Fibroblast of lung (primary cell): ENCODE data around the gene RNPEP.

Experiments used
- EZH2 ChIP-seq: IDR thresholded peaks from 2 replicates; pipeline ENCODE4 v1.5.1; 2012; ENCODE audit warnings: low read length, control low read depth, mild to moderate bottlenecking; ENCODE audit errors: missing control alignments
- TF ChIP-seq, protein P1 (sequence below), 2 donors: IDR thresholded peaks in 1 of 2; conservative IDR thresholded peaks in 1 of 2; 1 replicate in 1 of 2; 2 replicates in 1 of 2; pipeline ENCODE4 v1.5.1; 2011 to 2012; ENCODE audit warnings: low read length in 2 of 2, control low read depth in 1 of 2, inconsistent platforms in 1 of 2, low read depth in 1 of 2, mild to moderate bottlenecking in 1 of 2

DNA sequence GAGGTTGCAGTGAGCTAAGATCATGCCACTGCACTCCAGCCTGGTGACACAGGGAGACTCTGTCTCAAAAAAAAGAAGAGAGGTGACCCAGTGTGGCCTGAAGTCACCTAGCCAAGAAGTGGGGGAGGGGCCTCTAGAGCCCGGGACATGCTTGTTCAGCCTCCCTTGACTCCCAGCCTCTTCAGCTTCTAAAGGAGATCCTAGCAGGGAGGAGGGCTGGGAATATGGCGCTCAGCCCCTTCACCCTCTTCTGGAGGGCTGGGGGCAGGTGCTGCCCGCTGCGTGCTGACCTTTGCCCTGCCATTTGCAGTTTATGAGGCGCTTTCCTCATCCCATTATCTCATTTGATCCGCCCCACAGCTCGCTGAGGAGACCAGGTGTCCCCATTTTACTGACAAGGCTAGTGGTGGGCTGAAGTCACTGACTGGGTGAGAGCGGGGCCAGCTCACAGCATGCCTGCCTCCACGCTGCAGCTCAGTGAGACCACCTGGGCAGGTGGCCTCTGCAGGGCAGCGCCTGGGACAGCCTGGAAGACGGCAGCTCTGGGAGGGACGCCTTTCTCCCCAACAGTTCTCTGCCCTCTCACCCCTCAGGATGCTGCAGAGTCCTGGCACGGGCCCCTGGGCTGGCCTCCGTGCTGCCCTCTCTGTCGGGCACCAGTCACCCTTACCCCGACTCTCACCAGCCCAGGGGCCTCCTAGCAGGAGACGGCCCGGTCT lies 35.5 kb downstream of the RNPEP start:
- TF ChIP-seq, protein P1, sequence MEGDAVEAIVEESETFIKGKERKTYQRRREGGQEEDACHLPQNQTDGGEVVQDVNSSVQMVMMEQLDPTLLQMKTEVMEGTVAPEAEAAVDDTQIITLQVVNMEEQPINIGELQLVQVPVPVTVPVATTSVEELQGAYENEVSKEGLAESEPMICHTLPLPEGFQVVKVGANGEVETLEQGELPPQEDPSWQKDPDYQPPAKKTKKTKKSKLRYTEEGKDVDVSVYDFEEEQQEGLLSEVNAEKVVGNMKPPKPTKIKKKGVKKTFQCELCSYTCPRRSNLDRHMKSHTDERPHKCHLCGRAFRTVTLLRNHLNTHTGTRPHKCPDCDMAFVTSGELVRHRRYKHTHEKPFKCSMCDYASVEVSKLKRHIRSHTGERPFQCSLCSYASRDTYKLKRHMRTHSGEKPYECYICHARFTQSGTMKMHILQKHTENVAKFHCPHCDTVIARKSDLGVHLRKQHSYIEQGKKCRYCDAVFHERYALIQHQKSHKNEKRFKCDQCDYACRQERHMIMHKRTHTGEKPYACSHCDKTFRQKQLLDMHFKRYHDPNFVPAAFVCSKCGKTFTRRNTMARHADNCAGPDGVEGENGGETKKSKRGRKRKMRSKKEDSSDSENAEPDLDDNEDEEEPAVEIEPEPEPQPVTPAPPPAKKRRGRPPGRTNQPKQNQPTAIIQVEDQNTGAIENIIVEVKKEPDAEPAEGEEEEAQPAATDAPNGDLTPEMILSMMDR (conservative IDR thresholded peaks at IDR 0.05 in 1 of 2, IDR thresholded peaks at IDR 0.05 in 1 of 2; ENCODE audit: low read depth in 1 of 2, low read length in 2 of 2): no peak
- no peak for TF ChIP-seq EZH2
